Measurements from ENCODE around the gene RFX4. TPM values are rescaled to one million over a fixed set of nuclear protein-coding genes. Genes with fewer than 3 reads are reported as not detected.

The RFX4 gene
- total RNA-seq, 1 experiment from 2014 or later: not detected

- ChIA-PET CTCF (no interaction called here), POLR2A (no interaction called here)
- no peaks in the 10 kb centered on the region for H3K36me3 ChIP-seq (ENCODE audit: control insufficient read depth, insufficient read depth, low read length)
- in situ Hi-C loops (cut with HindIII; ENCODE audit: low pct_unique_long_range_greater_than_20kb, low sequenced_read_pairs) (no loop called here), intact Hi-C loops (cut with micrococcal nuclease; ENCODE audit: unreplicated experiment) (no loop called here)
- no peak for TF ChIP-seq CTCF (IDR thresholded peaks at IDR 0.05)
- no peak for TF ChIP-seq SIN3A (IDR thresholded peaks at IDR 0.05; ENCODE audit: borderline replicate concordance, insufficient read depth, low read depth, low read length)
- no peaks in the 10 kb centered on the region for H3K4me1 ChIP-seq (ENCODE audit: control insufficient read depth, insufficient read depth, low read length)
- H3K27ac ChIP-seq (ENCODE audit: low read length): no peak overlapping the region
- H3K27me3 ChIP-seq (ENCODE audit: control insufficient read depth, insufficient read depth, low read length): no peaks in the 10 kb centered on the region; the same call in 1 of the 2 replicates
- DNase-seq (ENCODE audit: low read depth, low spot score) (no peak), ATAC-seq (no peak)
- no peak overlapping the region for H3K4me3 ChIP-seq (ENCODE audit: low read depth in 2 of 2, low read length in 2 of 2)
- H3K9me3 ChIP-seq (ENCODE audit: control insufficient read depth, insufficient read depth, low read depth, low read length): no peaks in the 10 kb centered on the region
- BruUV-seq (replicated peaks): no TSS peak
These were observed 98.4 kb downstream of the RFX4 start for GRCh38 chr12:106681210-106681609.

GRCh38 chr12:106682594-106683234 is 99.9 kb downstream of the RFX4 start:
- H3K27ac ChIP-seq (ENCODE audit: low read length): no peak overlapping the region
- no peak for ATAC-seq
- ChIA-PET POLR2A (no interaction called here), CTCF (no interaction called here)
- H3K36me3 ChIP-seq (ENCODE audit: control insufficient read depth, insufficient read depth, low read length): no peaks in the 10 kb centered on the region
- no peaks in the 10 kb centered on the region for H3K9me3 ChIP-seq (ENCODE audit: control insufficient read depth, insufficient read depth, low read depth, low read length)
- BruUV-seq (replicated peaks): no TSS peak
- intact Hi-C loops (cut with micrococcal nuclease; ENCODE audit: unreplicated experiment): no loop called here
- in situ Hi-C loops (cut with HindIII; ENCODE audit: low pct_unique_long_range_greater_than_20kb, low sequenced_read_pairs): no loop called here
- TF ChIP-seq SIN3A (IDR thresholded peaks at IDR 0.05; ENCODE audit: borderline replicate concordance, insufficient read depth, low read depth, low read length): no peak
- no peak for TF ChIP-seq TCF7L2 (IDR thresholded peaks at IDR 0.05; ENCODE audit: low read depth, low read length)
- TF ChIP-seq POLR2AphosphoS5 (IDR thresholded peaks at IDR 0.05; ENCODE audit: low read depth, low read length): no peak
- no peak for TF ChIP-seq REST (IDR thresholded peaks at IDR 0.05; ENCODE audit: insufficient read depth in 1 of 2, low read depth in 2 of 2, low read length in 1 of 2)
- peak; percentile 22; the same call in 1 of the 2 replicates for TF ChIP-seq CTCF (IDR thresholded peaks at IDR 0.05)
- no peak overlapping the region for H3K4me3 ChIP-seq (ENCODE audit: low read depth in 2 of 2, low read length in 2 of 2)
- no peak for DNase-seq (ENCODE audit: low read depth, low spot score)
- H3K27me3 ChIP-seq (ENCODE audit: control insufficient read depth, insufficient read depth, low read length): no peaks in the 10 kb centered on the region; the same call in 1 of the 2 replicates
- no peaks in the 10 kb centered on the region for H3K4me1 ChIP-seq (ENCODE audit: control insufficient read depth, insufficient read depth, low read length)

All from Panc1 (cell line).